ENCODE data around the gene PRMT7. TPM values are rescaled to one million over a fixed set of nuclear protein-coding genes. Genes with fewer than 3 reads are reported as not detected.

PRMT7 gene
- total RNA-seq, 1 experiment from 2014 or later: 47.5 TPM

DNA sequence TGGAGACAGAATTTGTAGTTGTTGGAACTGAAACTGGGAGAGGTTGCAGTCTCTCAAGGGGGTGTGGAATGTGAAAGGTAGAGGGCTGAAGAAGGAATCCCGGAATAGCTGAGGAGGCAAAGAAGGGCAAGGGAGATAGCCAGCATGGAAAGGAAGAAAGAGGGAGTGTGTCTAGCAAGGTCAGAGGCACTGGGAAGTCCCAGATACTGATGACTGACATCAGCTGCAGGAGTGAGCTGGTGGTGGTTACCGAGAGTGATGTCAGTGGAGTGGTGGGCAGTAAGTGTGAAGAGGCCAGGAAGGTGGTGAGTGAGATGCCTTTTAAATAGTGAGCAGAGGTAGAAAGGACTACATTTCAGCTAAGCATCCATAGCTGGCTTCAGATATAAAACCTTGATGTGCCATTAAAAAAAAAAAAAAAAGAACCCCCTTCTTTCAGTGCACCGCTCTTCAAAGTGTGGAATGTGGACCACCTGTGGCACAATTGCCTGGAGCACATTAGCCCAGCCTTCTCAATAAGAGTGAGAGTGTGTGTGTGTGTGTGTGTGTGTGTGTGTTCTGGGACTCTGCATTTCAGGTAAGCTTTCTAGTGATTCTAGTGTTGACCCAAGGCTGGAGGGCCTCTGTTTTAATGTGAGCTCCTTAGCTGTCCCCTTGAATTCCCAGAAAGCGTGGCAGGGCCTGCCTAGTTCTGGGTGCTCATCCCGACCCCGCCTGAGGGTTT, 8.5 kb downstream of the PRMT7 start:
- BruUV-seq (replicated peaks): no TSS peak
- intact Hi-C loops (cut with micrococcal nuclease; ENCODE audit: unreplicated experiment): no loop called here
- ChIA-PET CTCF (interaction anchor here (0.5 to 0.7 kb wide), 2 partner anchors 31 to 827 kb away, joined by 3 to 5 read pairs; no protein-coding TSS in a partner anchor), POLR2A (ENCODE audit: unreplicated experiment) (interaction anchor here (0.6 kb wide), 1 partner anchor 9 kb away, joined by 4 read pairs; no protein-coding TSS in a partner anchor)
- DNase-seq: no peak
- H3K4me1 ChIP-seq (replicated peaks; ENCODE audit: insufficient read depth): no peaks in the 10 kb centered on the region
- H3K79me2 ChIP-seq (ENCODE audit: low read depth): no peaks in the 10 kb centered on the region
- no peaks in the 10 kb centered on the region for H3F3A ChIP-seq (ENCODE audit: insufficient read depth, low read depth)
- TF ChIP-seq EZH2 (IDR thresholded peaks at IDR 0.05; ENCODE audit: low read depth): no peak
- TF ChIP-seq, protein P1, sequence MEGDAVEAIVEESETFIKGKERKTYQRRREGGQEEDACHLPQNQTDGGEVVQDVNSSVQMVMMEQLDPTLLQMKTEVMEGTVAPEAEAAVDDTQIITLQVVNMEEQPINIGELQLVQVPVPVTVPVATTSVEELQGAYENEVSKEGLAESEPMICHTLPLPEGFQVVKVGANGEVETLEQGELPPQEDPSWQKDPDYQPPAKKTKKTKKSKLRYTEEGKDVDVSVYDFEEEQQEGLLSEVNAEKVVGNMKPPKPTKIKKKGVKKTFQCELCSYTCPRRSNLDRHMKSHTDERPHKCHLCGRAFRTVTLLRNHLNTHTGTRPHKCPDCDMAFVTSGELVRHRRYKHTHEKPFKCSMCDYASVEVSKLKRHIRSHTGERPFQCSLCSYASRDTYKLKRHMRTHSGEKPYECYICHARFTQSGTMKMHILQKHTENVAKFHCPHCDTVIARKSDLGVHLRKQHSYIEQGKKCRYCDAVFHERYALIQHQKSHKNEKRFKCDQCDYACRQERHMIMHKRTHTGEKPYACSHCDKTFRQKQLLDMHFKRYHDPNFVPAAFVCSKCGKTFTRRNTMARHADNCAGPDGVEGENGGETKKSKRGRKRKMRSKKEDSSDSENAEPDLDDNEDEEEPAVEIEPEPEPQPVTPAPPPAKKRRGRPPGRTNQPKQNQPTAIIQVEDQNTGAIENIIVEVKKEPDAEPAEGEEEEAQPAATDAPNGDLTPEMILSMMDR (conservative IDR thresholded peaks at IDR 0.05): no peak
- no peaks in the 10 kb centered on the region for H3K9me3 ChIP-seq (ENCODE audit: insufficient read depth, low read depth)
- H3K27ac ChIP-seq: no peak overlapping the region
- H2AFZ ChIP-seq: no peak overlapping the region
- H3K27me3 ChIP-seq (ENCODE audit: insufficient read depth, low read depth): no peaks in the 10 kb centered on the region
- H3K4me3 ChIP-seq: no peak overlapping the region
- H3K4me2 ChIP-seq: no peak overlapping the region
- no peaks in the 10 kb centered on the region for H3K36me3 ChIP-seq (ENCODE audit: low read depth)
- no peaks in the 10 kb centered on the region for H3K9me2 ChIP-seq (ENCODE audit: insufficient read depth)
- H4K20me1 ChIP-seq (ENCODE audit: insufficient read depth): no peaks in the 10 kb centered on the region

DNA sequence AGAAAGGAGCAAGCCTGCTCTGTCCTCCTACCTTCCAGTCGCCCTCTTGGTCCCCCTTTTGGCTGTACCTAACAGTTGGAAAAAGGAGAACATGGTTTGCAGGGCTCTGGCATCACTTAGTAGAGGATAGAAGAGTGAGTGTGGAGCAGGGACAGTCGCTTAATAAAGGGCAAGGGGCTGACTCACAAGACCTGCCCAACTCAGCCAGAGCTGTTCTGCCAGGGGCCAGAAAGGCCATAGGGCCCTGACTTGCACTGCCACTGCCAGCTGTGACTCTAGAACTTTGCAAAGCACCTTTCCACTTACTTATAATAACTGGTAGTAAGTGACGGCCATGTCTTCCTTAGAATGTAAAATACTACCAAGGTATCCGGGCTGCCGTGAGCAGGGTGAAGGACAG, 13.5 kb downstream of the PRMT7 start:
- ChIA-PET POLR2A (ENCODE audit: unreplicated experiment) (no interaction called here), CTCF (no interaction called here)

DNA sequence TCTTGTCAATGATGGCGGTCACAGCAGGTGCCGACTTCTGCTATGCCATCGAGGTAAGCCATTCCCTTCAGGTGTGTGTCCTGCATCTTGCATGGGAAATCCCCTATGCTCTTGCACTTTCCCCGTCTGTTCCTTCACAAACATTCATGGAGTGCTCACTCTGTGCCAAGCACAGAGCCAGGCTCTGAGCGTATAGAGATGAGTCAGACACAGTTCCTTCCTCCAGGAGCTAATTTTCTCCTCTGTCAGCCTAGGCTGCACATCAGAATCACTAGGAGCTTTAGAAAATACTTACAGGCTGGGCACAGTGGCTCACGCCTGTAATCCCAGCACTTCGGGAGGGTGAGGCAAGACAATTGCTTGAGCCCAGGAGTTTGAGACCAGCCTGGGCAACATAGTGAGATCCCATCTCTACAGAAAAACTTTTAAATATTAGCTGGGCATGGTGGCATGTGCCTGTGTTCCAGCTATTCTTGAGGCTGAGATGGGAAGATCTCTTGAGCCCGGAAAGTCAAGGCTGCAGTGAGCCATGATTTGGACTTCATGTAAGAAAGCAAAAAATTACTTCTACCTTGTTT, 14.1 kb downstream of the PRMT7 start:
- 0 out of 2 replicates have a peak, but pooled peaks cover 6% of the 10 kb centered on the region for H3K36me3 ChIP-seq (ENCODE audit: low read depth)
- no peaks in the 10 kb centered on the region for H3K9me3 ChIP-seq (ENCODE audit: insufficient read depth, low read depth)
- intact Hi-C loops (cut with micrococcal nuclease; ENCODE audit: unreplicated experiment): no loop called here

More for the DNA sequence above, 13.5 kb downstream of the PRMT7 start:
- no peak overlapping the region for H3K4me3 ChIP-seq
- peaks cover 6% of the 10 kb centered on the region; the same call in 1 of the 2 replicates for H3F3A ChIP-seq (ENCODE audit: insufficient read depth, low read depth)
- no peaks in the 10 kb centered on the region for H3K79me2 ChIP-seq (ENCODE audit: low read depth)
- no peaks in the 10 kb centered on the region for H4K20me1 ChIP-seq (ENCODE audit: insufficient read depth)
- H3K4me2 ChIP-seq: no peak overlapping the region
- H3K4me1 ChIP-seq (replicated peaks; ENCODE audit: insufficient read depth): peaks cover 6% of the 10 kb centered on the region
- H3K27me3 ChIP-seq (ENCODE audit: insufficient read depth, low read depth): no peaks in the 10 kb centered on the region
- H3K27ac ChIP-seq: no peak overlapping the region
- no peaks in the 10 kb centered on the region for H3K9me3 ChIP-seq (ENCODE audit: insufficient read depth, low read depth)
- H2AFZ ChIP-seq: no peak overlapping the region
- intact Hi-C loops (cut with micrococcal nuclease; ENCODE audit: unreplicated experiment): no loop called here
- no peak for DNase-seq
- no peaks in the 10 kb centered on the region for H3K9me2 ChIP-seq (ENCODE audit: insufficient read depth)
- BruUV-seq (replicated peaks): no TSS peak
- 0 out of 2 replicates have a peak, but pooled peaks cover 6% of the 10 kb centered on the region for H3K36me3 ChIP-seq (ENCODE audit: low read depth)
- TF ChIP-seq, protein P1 (conservative IDR thresholded peaks at IDR 0.05): no peak
- TF ChIP-seq EZH2 (IDR thresholded peaks at IDR 0.05; ENCODE audit: low read depth): no peak

More for the DNA sequence above, 14.1 kb downstream of the PRMT7 start:
- Histone ChIP-seq H3K4me3 (no peak overlapping the region), H4K20me1 (ENCODE audit: insufficient read depth) (no peaks in the 10 kb centered on the region), H3K27me3 (ENCODE audit: insufficient read depth, low read depth) (no peaks in the 10 kb centered on the region), H3K27ac (no peak overlapping the region), H3F3A (ENCODE audit: insufficient read depth, low read depth) (peaks cover 6% of the 10 kb centered on the region; the same call in 1 of the 2 replicates), H3K9me2 (ENCODE audit: insufficient read depth) (no peaks in the 10 kb centered on the region), H3K4me2 (no peak overlapping the region), H3K4me1 (replicated peaks; ENCODE audit: insufficient read depth) (peaks cover 6% of the 10 kb centered on the region), H3K79me2 (ENCODE audit: low read depth) (no peaks in the 10 kb centered on the region), H2AFZ (no peak overlapping the region)
- TF ChIP-seq, protein P1 (conservative IDR thresholded peaks at IDR 0.05): no peak
- TF ChIP-seq EZH2 (IDR thresholded peaks at IDR 0.05; ENCODE audit: low read depth): no peak
- DNase-seq: no peak
- ChIA-PET POLR2A (ENCODE audit: unreplicated experiment) (interaction anchor here (0.6 kb wide), 1 partner anchor 240 kb away, joined by 7 read pairs; the partner anchor contains the start of gene NFATC3), CTCF (no interaction called here)
- no TSS peak for BruUV-seq (replicated peaks)
